Fibroblast of lung (primary cell): ENCODE data around the gene STRA6.

ENCODE experiments used
- CTCF ChIP-seq, 2 donors: IDR thresholded peaks in 1 of 2; conservative IDR thresholded peaks in 1 of 2; 1 replicate in 1 of 2; 2 replicates in 1 of 2; pipeline ENCODE4 v1.5.1; 2011 to 2012; ENCODE audit warnings: low read length in 2 of 2, control low read depth in 1 of 2, inconsistent platforms in 1 of 2, low read depth in 1 of 2, mild to moderate bottlenecking in 1 of 2
- EZH2 ChIP-seq: IDR thresholded peaks from 2 replicates; pipeline ENCODE4 v1.5.1; 2012; ENCODE audit warnings: low read length, control low read depth, mild to moderate bottlenecking; ENCODE audit errors: missing control alignments

- no peak for TF ChIP-seq CTCF (conservative IDR thresholded peaks at IDR 0.05 in 1 of 2, IDR thresholded peaks at IDR 0.05 in 1 of 2; ENCODE audit: low read depth in 1 of 2, low read length in 2 of 2)
- TF ChIP-seq EZH2 = peak; percentile 55
Measured at GRCh38 chr15:74131628-74132413, 70.8 kb downstream of the STRA6 start.
